Natural killer cell (primary cell): ENCODE results near the gene WNT16. TPM values are rescaled to one million over a fixed set of nuclear protein-coding genes. Genes with fewer than 3 reads are reported as not detected.
"Not testable (repeated sequence)": the region's sequence is repeated elsewhere in the genome, so short reads cannot be mapped to it uniquely, and the experiment has no call there.

Experiments
- ATAC-seq, 3 donors: fragments of 150-1000 bp in 2 of 3; fragments of 200-7000 bp in 1 of 3; cut with Tn5 transposase; 1 replicate in 1 of 3; 2 replicates in 2 of 3; pipeline ENCODE4 v1.10.0; 2021; ENCODE audit warnings: mild to moderate bottlenecking in 2 of 3, moderate library complexity in 2 of 3
- DNase-seq, 2 donors: peaks; one replicate each; pipeline versions ENCODE4 v3.0.0 to v3.0.0-alpha.2; 2013 to 2021; ENCODE audit warnings: mixed read lengths in 1 of 2
- H3K27ac ChIP-seq: one replicate; pipeline ENCODE4 v1.5.1; 2013; ENCODE audit warnings: mild to moderate bottlenecking, low read length
- H3K27me3 ChIP-seq: one replicate; pipeline ENCODE4 v1.6.1; 2013; ENCODE audit warnings: low read length; ENCODE audit not compliant: control insufficient read depth, insufficient read depth
- H3K36me3 ChIP-seq: one replicate; pipeline ENCODE4 v1.6.1; 2013; ENCODE audit warnings: low read length; ENCODE audit not compliant: control insufficient read depth, insufficient read depth
- H3K4me1 ChIP-seq: one replicate; pipeline ENCODE4 v1.6.1; 2013; ENCODE audit warnings: low read length; ENCODE audit not compliant: control insufficient read depth, insufficient read depth
- H3K4me3 ChIP-seq: one replicate; pipeline ENCODE4 v1.5.1; 2013; ENCODE audit warnings: low read length
- H3K9me3 ChIP-seq: one replicate; pipeline ENCODE4 v1.6.1; 2013; ENCODE audit warnings: low read length; ENCODE audit not compliant: control insufficient read depth, insufficient read depth
- H3K27ac Mint-ChIP-seq, 2 donors: one replicate each; pipeline ENCODE4 v1.8.0; 2022; ENCODE audit warnings: mild to moderate bottlenecking in 2 of 2, mixed read lengths in 2 of 2, moderate library complexity in 1 of 2
- H3K27me3 Mint-ChIP-seq, 2 donors: one replicate each; pipeline ENCODE4 v1.8.0; 2022; ENCODE audit warnings: low read depth in 2 of 2, mixed read lengths in 2 of 2
- H3K36me3 Mint-ChIP-seq: one replicate; pipeline ENCODE4 v1.8.0; 2022; ENCODE audit warnings: mixed read lengths
- H3K4me1 Mint-ChIP-seq, 2 donors: one replicate each; pipeline ENCODE4 v1.8.0; 2022; ENCODE audit warnings: mixed read lengths in 2 of 2
- H3K4me3 Mint-ChIP-seq: one replicate; pipeline ENCODE4 v1.8.0; 2022; ENCODE audit warnings: mild to moderate bottlenecking, moderate library complexity, mixed read lengths
- H3K9me3 Mint-ChIP-seq, 2 donors: one replicate each; pipeline ENCODE4 v1.8.0; 2022; ENCODE audit warnings: mixed read lengths in 2 of 2
- CTCF ChIP-seq: fragments of 200-600 bp; IDR thresholded peaks from one replicate; pipeline ENCODE4 v1.8.0; 2022; ENCODE audit warnings: antibody characterized with exemption
- WGBS: methylation state at CpG from one replicate; pipeline ENCODE4 v1.1.7; 2013; ENCODE audit warnings: missing lambda C conversion rate; ENCODE audit not compliant: insufficient coverage; 5-methylcytosine and 5-hydroxymethylcytosine counted together
- intact Hi-C: fragments of 100-400 bp; cut with micrococcal nuclease; formaldehyde crosslinking; loops from one replicate; pipeline ENCODE4 v1.14.2; 2022
- total RNA-seq, 4 donors: library from RNA; stranded (reverse); fragments of 120-200 nt in 1 of 4; gene quantifications; one replicate each; pipeline versions ENCODE4 v1.2.3 to v1.2.4, GENCODE V29; 2013 to 2022

WNT16 gene
- total RNA-seq, 3 donors from 2014 or later (not counting 1 experiment from before 2014, with no cell fraction given), result not detected

- ATAC-seq, result no peak
- Mint-ChIP-seq H3K4me3 (no peak overlapping the region), H3K4me1 (no peaks in the 10 kb centered on the region), H3K36me3 (peaks cover 8% of the 10 kb centered on the region), H3K27me3 (peaks cover 10 to 11% of the 10 kb centered on the region in 2 donors), H3K9me3 (peaks cover 0 to 3% of the 10 kb centered on the region in 2 donors), H3K27ac (no peak overlapping the region)
- no peak for DNase-seq
- no peaks in the 10 kb centered on the region for H3K36me3 ChIP-seq
- no peak for TF ChIP-seq CTCF
- intact Hi-C loops, result no loop called here
- H3K27me3 ChIP-seq, result no peaks in the 10 kb centered on the region
- 66% methylated on average over 3 of the region's 6 CpGs for WGBS
- no peaks in the 10 kb centered on the region for H3K4me1 ChIP-seq
- no peak overlapping the region for H3K4me3 ChIP-seq
- no peak overlapping the region for H3K27ac ChIP-seq
- H3K9me3 ChIP-seq, result peaks cover 6% of the 10 kb centered on the region
Measured at GRCh38 chr7:121286742-121287734, 41.8 kb upstream of the WNT16 start.

GRCh38 chr7:121288894-121289293 is 39.9 kb upstream of the WNT16 start:
- H3K4me1 Mint-ChIP-seq, result no peaks in the 10 kb centered on the region
- no peak for TF ChIP-seq CTCF
- H3K9me3 Mint-ChIP-seq, result peaks cover 1 to 4% of the 10 kb centered on the region in 2 donors
- H3K27ac ChIP-seq, result no peak overlapping the region
- intact Hi-C loops, result no loop called here
- H3K27ac Mint-ChIP-seq, result no peak overlapping the region
- H3K27me3 ChIP-seq, result no peaks in the 10 kb centered on the region
- DNase-seq (no peak), ATAC-seq (no peak)
- H3K4me1 ChIP-seq, result no peaks in the 10 kb centered on the region
- no peak overlapping the region for H3K4me3 Mint-ChIP-seq
- peaks cover 6% of the 10 kb centered on the region for H3K9me3 ChIP-seq
- peaks cover 7 to 13% of the 10 kb centered on the region in 2 donors for H3K27me3 Mint-ChIP-seq
- H3K4me3 ChIP-seq, result no peak overlapping the region
- H3K36me3 Mint-ChIP-seq, result peaks cover 8% of the 10 kb centered on the region
- H3K36me3 ChIP-seq, result no peaks in the 10 kb centered on the region

- ATAC-seq, H3K9me3 ChIP-seq, intact Hi-C loops, H3K4me1 ChIP-seq, H3K27ac ChIP-seq, H3K4me3 ChIP-seq, H3K4me1 Mint-ChIP-seq, H3K4me3 Mint-ChIP-seq, H3K27ac Mint-ChIP-seq, DNase-seq, H3K36me3 Mint-ChIP-seq, H3K27me3 ChIP-seq, H3K36me3 ChIP-seq, H3K9me3 Mint-ChIP-seq: not testable (repeated sequence)
- WGBS, result 100% methylated on average over 5 of the region's 5 CpGs
- peaks cover 6 to 16% of the 10 kb centered on the region in 2 donors for H3K27me3 Mint-ChIP-seq
Measured at GRCh38 chr7:121289930-121290329, 38.9 kb upstream of the WNT16 start.

- 77% methylated on average over 1 of the region's 2 CpGs for WGBS
- no peaks in the 10 kb centered on the region for H3K9me3 ChIP-seq
- no peak overlapping the region for H3K4me3 ChIP-seq
- intact Hi-C loops, result no loop called here
- no peak for TF ChIP-seq CTCF
- no peaks in the 10 kb centered on the region for H3K4me1 Mint-ChIP-seq
- no peaks in the 10 kb centered on the region for H3K36me3 ChIP-seq
- no peak overlapping the region for H3K4me3 Mint-ChIP-seq
- H3K27ac Mint-ChIP-seq, result no peak overlapping the region
- no peak overlapping the region for H3K27ac ChIP-seq
- ATAC-seq (no peak), DNase-seq (no peak)
- no peaks in the 10 kb centered on the region for H3K36me3 Mint-ChIP-seq
- no peaks in the 10 kb centered on the region for H3K4me1 ChIP-seq
- no peaks in the 10 kb centered on the region for H3K27me3 ChIP-seq
- H3K27me3 Mint-ChIP-seq, result peaks cover 2 to 7% of the 10 kb centered on the region in 2 donors
- peaks cover 2% of the 10 kb centered on the region in 2 donors for H3K9me3 Mint-ChIP-seq
Measured at GRCh38 chr7:121294448-121294992, 34.3 kb upstream of the WNT16 start.
